ENCODE data around the gene VPS39. TPM values are rescaled to one million over a fixed set of nuclear protein-coding genes. Genes with fewer than 3 reads are reported as not detected.

Gene VPS39
- polyA plus RNA-seq, 1 donor (not counting 4 experiments of a cell fraction or from before 2014, with no cell fraction given): 29.7 TPM

GRCh38 chr15:42157981-42158765 lies 49.9 kb downstream of the VPS39 start:
- Histone ChIP-seq H3K4me2 (ENCODE audit: control insufficient read depth, extremely low read depth, insufficient read depth, low read depth, low read length) (no peak overlapping the region), H3K79me2 (ENCODE audit: control insufficient read depth, insufficient read depth, low read length) (no peaks in the 10 kb centered on the region), H3K9me3 (ENCODE audit: control insufficient read depth, low read depth, low read length) (no peaks in the 10 kb centered on the region), H3K4me1 (ENCODE audit: control insufficient read depth, extremely low read depth, insufficient read depth, low read length) (peaks cover 35% of the 10 kb centered on the region), H3K36me3 (ENCODE audit: control insufficient read depth in 2 of 2, extremely low read depth in 1 of 2, insufficient read depth in 2 of 2, low read length in 2 of 2) (peaks cover 18 to 22% of the 10 kb centered on the region in 2 experiments), H3K9ac (ENCODE audit: control insufficient read depth, extremely low read depth, insufficient read depth, low read length) (no peak overlapping the region), H3K9me1 (ENCODE audit: control insufficient read depth, extremely low read depth, insufficient read depth, low read length) (no peaks in the 10 kb centered on the region), H2AFZ (ENCODE audit: control insufficient read depth, low read length) (no peak overlapping the region), H3K27ac (ENCODE audit: control insufficient read depth, insufficient read depth, low read length) (no peak overlapping the region), H4K20me1 (ENCODE audit: control insufficient read depth, extremely low read depth, insufficient read depth, low read length) (no peaks in the 10 kb centered on the region), H3K27me3 (ENCODE audit: control insufficient read depth, extremely low read depth, insufficient read depth, low read length) (no peaks in the 10 kb centered on the region), H3K4me3 (ENCODE audit: control insufficient read depth in 2 of 3, extremely low read depth in 1 of 3, insufficient read depth in 2 of 3, low read depth in 1 of 3, low read length in 3 of 3) (no peak overlapping the region)
- no peak for DNase-seq (ENCODE audit: low read depth, low spot score)
- no peak for TF ChIP-seq EZH2 (IDR thresholded peaks at IDR 0.05; ENCODE audit: low read length)
- no peak for TF ChIP-seq CTCF (optimal IDR thresholded peaks at IDR 0.05 in 1 of 3, IDR thresholded peaks at IDR 0.05 in 1 of 3, conservative IDR thresholded peaks at IDR 0.05 in 1 of 3; ENCODE audit: extremely low read depth in 1 of 3, insufficient read depth in 2 of 3, low read length in 3 of 3)
- peak; percentile 82 for FAIRE-seq
- dilution Hi-C loops (cut with MboI; ENCODE audit: extremely low pct_ligation_motif_present, low sequenced_read_pairs): no loop called here

GRCh38 chr15:42157381-42157780 lies 50.7 kb downstream of the VPS39 start:
- H2AFZ ChIP-seq (ENCODE audit: control insufficient read depth, low read length): no peak overlapping the region
- no peaks in the 10 kb centered on the region for H3K27me3 ChIP-seq (ENCODE audit: control insufficient read depth, extremely low read depth, insufficient read depth, low read length)
- FAIRE-seq: no peak
- no peak overlapping the region for H3K4me2 ChIP-seq (ENCODE audit: control insufficient read depth, extremely low read depth, insufficient read depth, low read depth, low read length)
- H3K9ac ChIP-seq (ENCODE audit: control insufficient read depth, extremely low read depth, insufficient read depth, low read length): no peak overlapping the region
- H3K79me2 ChIP-seq (ENCODE audit: control insufficient read depth, insufficient read depth, low read length): no peaks in the 10 kb centered on the region
- H3K27ac ChIP-seq (ENCODE audit: control insufficient read depth, insufficient read depth, low read length): no peak overlapping the region
- no peaks in the 10 kb centered on the region for H4K20me1 ChIP-seq (ENCODE audit: control insufficient read depth, extremely low read depth, insufficient read depth, low read length)
- peaks cover 12 to 22% of the 10 kb centered on the region in 2 experiments for H3K36me3 ChIP-seq (ENCODE audit: control insufficient read depth in 2 of 2, extremely low read depth in 1 of 2, insufficient read depth in 2 of 2, low read length in 2 of 2)
- peaks cover 38% of the 10 kb centered on the region for H3K4me1 ChIP-seq (ENCODE audit: control insufficient read depth, extremely low read depth, insufficient read depth, low read length)
- no peaks in the 10 kb centered on the region for H3K9me1 ChIP-seq (ENCODE audit: control insufficient read depth, extremely low read depth, insufficient read depth, low read length)
- dilution Hi-C loops (cut with MboI; ENCODE audit: extremely low pct_ligation_motif_present, low sequenced_read_pairs): no loop called here
- no peak for TF ChIP-seq CTCF (optimal IDR thresholded peaks at IDR 0.05 in 1 of 3, IDR thresholded peaks at IDR 0.05 in 1 of 3, conservative IDR thresholded peaks at IDR 0.05 in 1 of 3; ENCODE audit: extremely low read depth in 1 of 3, insufficient read depth in 2 of 3, low read length in 3 of 3)
- H3K9me3 ChIP-seq (ENCODE audit: control insufficient read depth, low read depth, low read length): no peaks in the 10 kb centered on the region
- no peak for DNase-seq (ENCODE audit: low read depth, low spot score)
- no peak overlapping the region for H3K4me3 ChIP-seq (ENCODE audit: control insufficient read depth in 2 of 3, extremely low read depth in 1 of 3, insufficient read depth in 2 of 3, low read depth in 1 of 3, low read length in 3 of 3)
